Bronchial epithelial cell (primary cell): ENCODE data around the gene RGSL1. TPM values are rescaled to one million over a fixed set of nuclear protein-coding genes. Genes with fewer than 3 reads are reported as not detected.
A peak's percentile ranks its signal among the peaks of the same experiment; 100 is the strongest.
"Not testable (repeated sequence)": the region's sequence is repeated elsewhere in the genome, so short reads cannot be mapped to it uniquely, and the experiment has no call there.

ENCODE experiments used
- DNase-seq: peaks from one replicate; pipeline ENCODE4 v3.0.0-alpha.2; 2010; ENCODE audit warnings: low read depth
- FAIRE-seq: peaks from 2 replicates; lab custom pipeline; 2011; peaks lifted over from hg19 to GRCh38; lab: Jason Lieb, UNC
- H3K27me3 ChIP-seq: 2 replicates; pipeline ENCODE4 v1.5.1; 2011; ENCODE audit warnings: low read length; ENCODE audit not compliant: control insufficient read depth, insufficient read depth
- H3K36me3 ChIP-seq: 2 replicates; pipeline ENCODE4 v1.5.1; 2011; ENCODE audit warnings: low read length; ENCODE audit not compliant: control insufficient read depth, insufficient read depth
- H3K4me3 ChIP-seq: 2 replicates; pipeline ENCODE4 v1.5.1; 2011; ENCODE audit warnings: mild to moderate bottlenecking, low read depth, low read length, control low read depth
- CTCF ChIP-seq: IDR thresholded peaks from 2 replicates; pipeline ENCODE4 v1.5.1; 2011; ENCODE audit warnings: mild to moderate bottlenecking, moderate library complexity, low read length, control low read depth, inconsistent platforms; ENCODE audit not compliant: insufficient read depth, severe bottlenecking
- total RNA-seq: library from RNA; depleted of rRNA; stranded (reverse); fragments of >200 nt; gene quantifications from 2 replicates; pipeline ENCODE4 v1.2.1, GENCODE V29; 2014

The RGSL1 gene
- total RNA-seq, 1 donor from 2014 or later = not detected

DNA sequence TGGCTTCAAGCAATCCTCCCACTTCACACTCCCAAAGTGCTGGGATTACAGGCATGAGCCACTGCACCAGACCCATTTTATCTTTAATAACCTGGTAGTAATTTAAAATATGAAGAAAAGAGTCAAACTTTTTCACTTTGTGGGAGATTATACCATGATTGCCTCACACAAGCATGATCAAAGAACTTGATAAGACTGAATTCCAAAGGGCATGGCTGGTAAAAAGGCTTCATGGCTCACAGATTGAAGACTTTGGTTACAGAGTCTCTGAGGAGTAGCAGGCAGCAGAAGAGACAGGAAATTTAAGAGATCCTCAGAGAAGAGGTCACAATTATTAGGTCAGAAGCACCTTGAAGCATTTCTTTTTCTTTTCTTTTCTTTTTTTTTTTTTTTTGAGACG, 16.4 kb upstream of the RGSL1 start:
- Histone ChIP-seq H3K4me3 (no peak overlapping the region), H3K27me3 (peaks cover 1% of the 10 kb centered on the region), H3K36me3 (no peaks in the 10 kb centered on the region)
- DNase-seq (no peak), FAIRE-seq (no peak)
- no peak for TF ChIP-seq CTCF

DNA sequence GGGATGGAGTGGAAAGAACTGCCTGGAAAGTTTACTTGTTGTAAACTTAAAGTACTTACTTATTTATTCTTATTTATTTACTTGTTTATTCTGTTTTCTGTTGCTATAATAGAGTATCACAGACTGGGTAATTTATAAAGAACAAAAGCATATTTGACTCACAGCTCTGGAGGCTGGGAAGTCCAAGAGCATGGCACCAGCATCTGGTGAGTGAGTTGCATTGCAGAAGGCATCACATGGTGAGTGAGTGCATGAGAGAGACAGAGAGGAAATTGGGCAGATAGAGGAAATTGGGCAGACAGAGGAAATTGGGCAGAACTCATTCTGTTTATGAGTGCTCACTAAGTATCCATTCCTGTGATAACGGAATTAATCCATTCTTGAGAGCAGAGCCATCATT, 11.6 kb upstream of the RGSL1 start:
- TF ChIP-seq CTCF = no peak
- no peak for FAIRE-seq
- H3K27me3 ChIP-seq = no peaks in the 10 kb centered on the region

GRCh38 chr1:182441719-182442118, 8.2 kb upstream of the RGSL1 start:
- FAIRE-seq = no peak
- TF ChIP-seq CTCF = no peak

More for the DNA sequence above, 11.6 kb upstream of the RGSL1 start:
- Histone ChIP-seq H3K36me3 (no peaks in the 10 kb centered on the region), H3K4me3 (no peak overlapping the region)
- no peak for DNase-seq

DNA sequence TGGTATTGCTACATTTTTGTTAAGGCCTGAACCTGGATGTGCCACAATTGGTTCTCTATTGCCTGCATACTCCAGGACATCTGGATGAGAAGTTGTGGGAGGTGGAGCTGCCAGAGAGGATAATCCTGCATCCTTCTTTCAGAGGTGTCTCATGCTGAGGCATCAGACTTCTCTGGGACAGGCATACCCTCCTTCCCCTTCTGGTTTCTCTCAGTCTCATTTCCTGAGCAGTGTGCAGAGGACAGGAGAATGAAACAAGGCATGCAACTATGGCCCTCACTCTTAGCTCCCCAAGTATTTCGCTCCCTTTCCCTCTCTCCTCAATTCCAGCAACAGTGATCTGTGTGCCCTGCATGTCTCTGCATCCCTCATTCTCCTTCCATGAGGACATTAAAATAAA, 7.6 kb upstream of the RGSL1 start:
- no peaks in the 10 kb centered on the region for H3K27me3 ChIP-seq
- FAIRE-seq = no peak
- TF ChIP-seq CTCF = no peak
- no peak for DNase-seq
- H3K4me3 ChIP-seq = no peak overlapping the region
- H3K36me3 ChIP-seq = no peaks in the 10 kb centered on the region

More at GRCh38 chr1:182441719-182442118, 8.2 kb upstream of the RGSL1 start:
- no peak for DNase-seq
- Histone ChIP-seq H3K27me3 (no peaks in the 10 kb centered on the region), H3K4me3 (no peak overlapping the region), H3K36me3 (no peaks in the 10 kb centered on the region)

DNA sequence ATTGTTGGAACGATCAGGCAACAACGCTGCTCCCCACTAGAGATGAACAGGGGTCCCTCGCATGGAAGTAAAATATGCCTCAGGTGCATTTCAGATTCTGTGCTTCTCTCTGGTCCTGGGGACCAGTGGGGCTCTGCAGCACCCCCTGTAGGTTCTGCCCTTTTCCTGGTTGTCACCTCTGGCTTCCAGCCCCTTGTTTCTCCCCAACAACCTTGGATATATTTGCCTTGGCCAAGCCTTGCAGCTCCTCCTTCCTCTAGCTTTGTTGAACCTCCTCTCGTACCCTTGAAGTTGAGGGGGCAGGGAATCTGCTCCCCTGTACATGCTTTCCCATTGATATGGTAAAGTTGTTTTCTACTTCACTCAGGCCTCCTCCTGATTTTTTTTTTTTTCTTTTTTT, 5.4 kb upstream of the RGSL1 start:
- H3K4me3 ChIP-seq = no peak overlapping the region
- DNase-seq (no peak), FAIRE-seq (no peak)
- no peaks in the 10 kb centered on the region for H3K36me3 ChIP-seq
- peak; percentile 32 for TF ChIP-seq CTCF
- no peaks in the 10 kb centered on the region for H3K27me3 ChIP-seq

DNA sequence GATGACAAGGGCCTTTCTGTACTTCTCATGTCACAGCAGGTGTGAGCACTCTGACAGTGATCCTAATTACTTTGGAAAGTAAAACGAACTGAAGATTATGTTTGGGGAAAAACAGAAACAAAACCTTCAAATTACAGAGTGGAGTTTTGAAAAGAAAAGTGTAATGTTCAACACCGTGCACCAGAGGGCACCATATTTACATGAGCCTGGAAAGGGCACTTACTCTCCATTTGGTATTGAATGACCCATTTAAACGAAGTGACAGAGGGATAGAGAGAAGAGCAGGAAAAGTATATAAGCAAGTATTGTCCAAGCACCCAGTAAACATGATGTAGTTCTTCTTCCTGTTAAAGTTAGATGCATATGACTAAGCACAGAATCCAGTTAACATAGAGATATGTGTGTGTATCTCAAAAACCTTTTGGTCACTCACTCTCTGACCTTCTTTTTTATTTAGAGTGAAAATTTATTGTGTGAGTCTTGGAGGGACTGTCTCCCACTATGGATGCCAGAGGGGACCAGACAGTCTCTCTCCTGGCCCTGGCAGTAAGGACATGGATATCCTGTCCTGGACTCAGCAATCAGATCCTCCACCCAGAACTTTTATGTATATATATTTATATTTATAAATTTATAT, 3.8 kb upstream of the RGSL1 start:
- peak; percentile 45 for DNase-seq
- Histone ChIP-seq H3K36me3 (no peaks in the 10 kb centered on the region), H3K27me3 (no peaks in the 10 kb centered on the region), H3K4me3 (no peak overlapping the region)
- TF ChIP-seq CTCF = peak; percentile 69
- FAIRE-seq = no peak

DNA sequence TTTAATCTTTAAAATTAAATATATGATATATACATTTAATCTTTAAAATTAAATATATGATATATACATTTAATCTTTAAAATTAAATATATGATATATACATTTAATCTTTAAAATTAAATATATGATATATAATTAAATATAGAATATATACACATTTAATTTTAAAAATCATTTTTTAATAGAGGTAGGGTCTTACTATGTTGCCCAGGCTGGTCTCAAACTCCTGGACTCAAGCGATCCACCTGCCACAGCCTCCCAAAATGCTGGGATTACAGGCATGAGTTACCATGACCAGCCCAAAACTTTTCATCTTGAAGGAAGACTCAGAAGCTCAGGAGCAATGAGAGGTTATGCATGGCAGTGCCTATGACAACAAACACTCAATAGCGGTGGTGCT, 2.8 kb upstream of the RGSL1 start:
- not testable (repeated sequence) for FAIRE-seq, H3K27me3 ChIP-seq, DNase-seq, H3K36me3 ChIP-seq, H3K4me3 ChIP-seq
